NCI-H510A treated with DMSO at 0.1 percent for 48 hours (cell line): ENCODE results near the gene OSBPL6.
A peak's percentile ranks its signal among the peaks of the same experiment; 100 is the strongest.
"Not testable (repeated sequence)": the region's sequence is repeated elsewhere in the genome, so short reads cannot be mapped to it uniquely, and the experiment has no call there.

Source experiments
- DNase-seq: peaks from one replicate; lab custom pipeline; 2025; lab: John Stamatoyannopoulos, UW

Gene OSBPL6

DNA sequence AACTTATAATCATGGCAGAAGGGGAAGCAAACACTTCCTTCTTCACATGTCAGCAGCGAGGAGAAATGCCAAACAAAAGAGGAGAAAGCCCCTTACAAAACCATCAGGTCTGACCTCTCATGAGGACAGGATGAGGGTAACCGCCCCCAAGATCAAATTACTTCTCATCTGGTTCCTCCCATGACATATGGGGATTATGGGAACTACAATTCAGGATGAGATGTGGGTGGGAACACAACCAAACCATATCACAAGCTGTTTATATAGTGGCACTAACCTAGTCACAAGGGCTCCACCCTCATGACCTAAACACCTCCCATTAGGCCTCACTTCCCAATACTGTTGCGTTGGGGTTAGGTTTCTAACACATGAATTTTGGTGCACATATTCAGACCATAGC, 110.0 kb downstream of the OSBPL6 start:
- no peak for DNase-seq

GRCh38 chr2:178306352-178307073, 112.2 kb downstream of the OSBPL6 start:
- peak; percentile 96 for DNase-seq

GRCh38 chr2:178307650-178308049, 113.3 kb downstream of the OSBPL6 start:
- DNase-seq: no peak

GRCh38 chr2:178309541-178309940, 115.2 kb downstream of the OSBPL6 start:
- DNase-seq: no peak

- no peak for DNase-seq
These were observed 120.8 kb downstream of the OSBPL6 start for GRCh38 chr2:178315078-178315477.

GRCh38 chr2:178315488-178315948, 121.2 kb downstream of the OSBPL6 start:
- no peak for DNase-seq

GRCh38 chr2:178317811-178318210, 123.5 kb downstream of the OSBPL6 start:
- peak; percentile 53 for DNase-seq

DNA sequence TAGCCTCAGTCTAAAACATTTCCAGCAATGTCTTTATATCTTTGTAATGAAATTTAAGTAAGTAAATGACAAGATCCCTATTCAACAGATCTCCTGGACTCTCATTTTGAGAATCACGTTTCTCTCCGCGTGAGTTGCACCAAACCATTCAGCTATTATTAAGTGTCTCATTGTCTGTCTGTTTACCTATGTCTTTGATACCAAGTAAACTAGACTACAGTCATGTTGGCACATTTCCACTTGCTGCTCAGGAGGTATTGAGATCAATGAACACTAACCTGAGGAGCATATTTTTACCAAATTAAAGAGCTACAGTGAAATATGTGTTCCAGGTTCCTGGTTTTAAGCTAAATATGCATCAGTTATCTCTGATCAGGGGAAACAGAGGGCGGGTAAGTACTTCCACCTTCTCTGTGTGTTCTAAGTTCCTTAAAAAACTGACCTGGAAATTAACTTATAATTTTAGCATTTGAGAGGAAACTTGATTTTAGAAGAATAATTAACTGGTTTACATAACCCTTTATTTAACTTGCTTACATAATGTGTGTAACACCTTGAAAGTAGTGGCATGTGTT, 125.8 kb downstream of the OSBPL6 start:
- DNase-seq: peak; percentile 93

DNA sequence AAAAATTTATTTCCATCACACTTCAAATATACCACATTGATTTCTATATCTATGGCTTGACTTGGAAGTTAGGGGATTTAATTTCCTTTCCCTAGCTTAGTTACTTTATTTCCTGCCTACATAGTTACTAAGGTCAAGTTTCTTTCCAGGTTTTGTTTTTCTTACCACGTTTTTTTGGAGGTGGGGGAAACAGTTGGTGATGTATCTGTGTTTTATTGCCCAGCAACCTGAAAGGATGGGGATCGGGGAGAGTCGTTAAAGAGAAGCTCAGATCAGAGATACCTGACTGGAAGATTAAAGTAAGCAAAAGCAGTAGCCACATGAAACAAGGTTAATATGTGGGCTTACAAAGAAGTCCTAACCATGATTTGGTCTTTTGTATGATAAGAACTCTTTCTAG, 127.8 kb downstream of the OSBPL6 start:
- no peak for DNase-seq

DNA sequence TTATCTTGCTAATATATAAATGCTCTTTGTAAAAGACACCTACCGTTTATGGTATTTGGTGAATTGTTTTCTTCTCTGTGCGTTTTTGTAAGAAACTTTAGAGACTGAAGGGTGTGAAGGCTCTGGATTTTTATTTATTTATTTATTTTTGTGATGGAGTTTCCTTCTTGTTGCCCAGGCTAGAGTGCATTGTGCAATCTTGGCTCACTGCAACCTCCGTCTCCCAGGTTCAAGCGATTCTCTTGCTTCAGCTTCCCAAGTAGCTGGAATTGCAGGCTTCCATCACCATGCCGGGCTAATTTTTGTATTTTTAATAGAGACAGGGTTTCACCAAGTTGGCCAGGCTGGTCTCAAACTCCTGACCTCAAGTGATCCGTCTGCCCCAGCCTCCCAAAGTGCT, 129.0 kb downstream of the OSBPL6 start:
- not testable (repeated sequence) for DNase-seq

GRCh38 chr2:178324077-178324476, 129.8 kb downstream of the OSBPL6 start:
- no peak for DNase-seq

- DNase-seq: no peak
These were observed 131.0 kb downstream of the OSBPL6 start for GRCh38 chr2:178325268-178325667.

- peak; percentile 77 for DNase-seq
These were observed 133.2 kb downstream of the OSBPL6 start for GRCh38 chr2:178327516-178327915.

DNA sequence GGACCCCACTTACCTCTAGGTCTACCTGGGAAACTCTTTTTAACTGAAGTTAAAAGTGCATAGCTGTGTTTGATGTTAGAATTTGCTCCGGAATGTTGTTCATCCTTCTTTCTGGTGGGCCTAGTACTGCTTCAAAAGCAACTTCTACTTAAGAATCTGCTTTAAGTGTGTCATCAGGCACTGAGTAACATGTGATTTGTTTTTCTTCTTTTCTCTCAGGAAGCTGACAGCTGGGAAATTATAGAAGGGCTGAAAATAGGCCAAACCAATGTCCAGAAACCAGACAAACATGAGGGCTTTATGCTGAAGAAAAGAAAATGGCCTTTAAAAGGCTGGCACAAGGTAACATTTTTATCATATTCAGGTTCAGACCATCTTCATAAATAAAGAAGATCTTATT, 133.7 kb downstream of the OSBPL6 start:
- no peak for DNase-seq

GRCh38 chr2:178330175-178331017, 136.1 kb downstream of the OSBPL6 start:
- peak; percentile 31 for DNase-seq

DNA sequence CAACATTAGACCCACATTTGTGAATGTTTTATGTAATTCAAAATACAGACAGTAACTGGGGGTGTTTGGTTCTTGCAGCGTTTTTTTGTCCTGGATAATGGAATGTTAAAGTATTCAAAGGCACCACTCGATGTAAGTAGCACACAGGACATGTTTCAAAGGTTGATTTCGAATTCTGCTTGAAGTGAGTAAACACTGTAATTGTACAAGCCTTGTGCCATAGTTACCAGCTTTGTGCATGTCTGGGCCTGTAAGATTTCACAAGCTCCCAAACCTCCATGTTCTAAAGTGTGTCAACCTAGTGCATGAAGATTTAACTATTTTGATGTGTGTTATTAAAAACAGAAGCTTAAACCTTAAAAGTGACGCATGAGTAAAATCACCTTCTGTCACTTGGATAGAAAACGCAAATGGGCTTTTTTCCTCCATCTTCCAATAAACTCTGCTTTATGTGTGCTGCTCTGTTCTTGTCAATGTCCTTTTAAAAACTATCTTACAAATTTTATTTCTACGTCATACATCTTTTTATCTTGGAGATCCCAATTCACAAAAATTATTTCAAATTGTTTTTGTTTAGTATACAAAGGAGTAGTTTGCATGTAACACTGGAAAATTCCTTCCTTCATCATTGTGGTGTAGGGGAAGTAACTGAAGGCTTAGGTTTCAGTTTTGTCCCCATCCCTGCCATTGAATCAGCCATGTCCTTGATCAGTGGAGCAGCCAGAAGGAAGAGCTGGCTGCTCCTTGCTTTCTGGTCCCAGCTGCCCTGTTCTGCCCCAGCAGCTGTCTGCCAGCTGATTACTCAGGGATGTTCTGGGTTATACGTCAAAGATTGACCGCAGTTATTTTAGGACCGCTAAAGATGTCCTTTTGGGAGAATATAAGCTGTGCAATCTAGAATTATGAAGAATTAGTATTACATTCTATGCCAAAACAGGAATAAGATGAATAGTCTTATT, 137.4 kb downstream of the OSBPL6 start:
- peak; percentile 97 for DNase-seq

GRCh38 chr2:178333851-178334250, 139.5 kb downstream of the OSBPL6 start:
- DNase-seq: no peak

DNA sequence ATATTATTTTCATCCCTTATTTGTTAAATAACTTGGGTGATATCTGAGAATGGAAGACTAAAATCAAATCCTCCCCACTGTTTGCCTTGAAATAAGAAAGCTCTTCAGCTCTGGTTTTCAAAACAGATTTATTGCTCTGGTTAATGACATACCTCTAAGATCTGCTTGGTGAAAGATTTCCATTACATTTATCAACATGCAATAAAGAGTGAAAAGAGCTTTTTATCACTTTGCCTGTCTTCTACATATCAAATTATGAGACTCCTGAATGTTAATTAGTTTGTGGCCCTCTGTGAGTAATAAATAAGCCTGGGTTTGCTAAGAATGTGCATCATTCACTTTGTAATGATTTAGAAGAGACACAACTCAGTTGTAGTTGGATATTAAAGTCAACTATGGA, 140.9 kb downstream of the OSBPL6 start:
- DNase-seq: no peak

DNA sequence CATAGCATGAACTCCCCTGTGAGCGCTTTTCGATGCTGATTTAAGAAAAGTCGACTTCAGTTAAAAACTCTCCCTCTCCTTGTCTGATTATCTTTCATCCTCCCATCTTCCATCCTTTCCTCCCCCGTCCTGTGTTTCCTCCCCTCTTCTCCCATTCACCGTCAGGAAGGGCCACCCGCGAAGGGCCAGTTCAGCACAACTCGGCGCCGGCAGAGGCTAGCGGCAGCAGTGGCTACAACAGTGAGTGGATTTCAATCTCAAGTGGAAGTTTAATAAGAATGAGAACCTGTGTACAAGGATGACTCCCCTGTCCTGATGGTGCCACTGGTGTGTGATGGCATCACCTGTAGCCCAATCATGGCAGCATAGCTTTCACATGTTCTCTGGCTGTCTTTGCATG, 149.8 kb downstream of the OSBPL6 start:
- DNase-seq: no peak

- no peak for DNase-seq
These were observed 151.6 kb downstream of the OSBPL6 start for GRCh38 chr2:178345951-178346350.

GRCh38 chr2:178350051-178350450, 155.7 kb downstream of the OSBPL6 start:
- no peak for DNase-seq

GRCh38 chr2:178357704-178358103, 163.4 kb downstream of the OSBPL6 start:
- DNase-seq: not testable (repeated sequence)
